HG03039 (cell line): ENCODE data around the gene GOLGA1.
A peak's percentile ranks its signal among the peaks of the same experiment; 100 is the strongest.
"Not testable (repeated sequence)": the region's sequence is repeated elsewhere in the genome, so short reads cannot be mapped to it uniquely, and the experiment has no call there.

ENCODE experiments used
- ATAC-seq: cut with Tn5 transposase; IDR thresholded peaks from one replicate; pipeline ENCODE4 v1.9.1; 2021; ENCODE audit warnings: mild to moderate bottlenecking, moderate library complexity; ENCODE audit not compliant: unreplicated experiment

Gene GOLGA1

GRCh38 chr9:124859803-124860581 is 80.9 kb downstream of the GOLGA1 start:
- ATAC-seq, result no peak

- ATAC-seq, result no peak
Observed at GRCh38 chr9:124858330-124859046, 82.4 kb downstream of the GOLGA1 start.

GRCh38 chr9:124857533-124858162 is 83.2 kb downstream of the GOLGA1 start:
- no peak for ATAC-seq

- ATAC-seq, result no peak
Observed at GRCh38 chr9:124855944-124856765, 84.7 kb downstream of the GOLGA1 start.

GRCh38 chr9:124855566-124855943 is 85.3 kb downstream of the GOLGA1 start:
- ATAC-seq, result no peak

GRCh38 chr9:124854822-124855221 is 86.1 kb downstream of the GOLGA1 start:
- ATAC-seq, result no peak

- no peak for ATAC-seq
Observed at GRCh38 chr9:124854161-124854560, 86.7 kb downstream of the GOLGA1 start.

- ATAC-seq, result peak; percentile 3
Observed at GRCh38 chr9:124853605-124854143, 87.2 kb downstream of the GOLGA1 start.

- peak; percentile 56 for ATAC-seq
Observed at GRCh38 chr9:124852829-124853531, 87.9 kb downstream of the GOLGA1 start, which contains the start of gene WDR38. Gene WDR38 (plus strand): TSS chr9:124853460. CDS start chr9:124853532, 72 bp downstream.

- ATAC-seq, result no peak
Observed at GRCh38 chr9:124852121-124852828, 88.6 kb downstream of the GOLGA1 start.

GRCh38 chr9:124849801-124850200 is 91.1 kb downstream of the GOLGA1 start:
- ATAC-seq, result no peak

GRCh38 chr9:124846969-124847368 is 93.9 kb downstream of the GOLGA1 start:
- ATAC-seq, result no peak

- not testable (repeated sequence) for ATAC-seq
Observed at GRCh38 chr9:124846467-124846866, 94.4 kb downstream of the GOLGA1 start.

GRCh38 chr9:124844291-124844690 is 96.6 kb downstream of the GOLGA1 start:
- no peak for ATAC-seq

GRCh38 chr9:124843456-124844034 is 97.3 kb downstream of the GOLGA1 start:
- ATAC-seq, result no peak

GRCh38 chr9:124841075-124841821 is 99.6 kb downstream of the GOLGA1 start:
- ATAC-seq, result no peak

GRCh38 chr9:124840300-124840833 is 100.5 kb downstream of the GOLGA1 start:
- no peak for ATAC-seq
